HG03442 (cell line): ENCODE data around the gene CDKAL1.

Experiments used
- ATAC-seq: cut with Tn5 transposase; IDR thresholded peaks from one replicate; pipeline ENCODE4 v1.9.1; 2021; ENCODE audit warnings: mild to moderate bottlenecking, moderate library complexity; ENCODE audit not compliant: unreplicated experiment

CDKAL1 gene

GRCh38 chr6:21262504-21262903 lies 728.2 kb downstream of the CDKAL1 start:
- no peak for ATAC-seq

- peak; percentile 93 for ATAC-seq
These were observed 729.5 kb downstream of the CDKAL1 start for GRCh38 chr6:21263531-21264287.

- ATAC-seq = peak; percentile 12
These were observed 730.2 kb downstream of the CDKAL1 start for GRCh38 chr6:21264288-21265033.

- ATAC-seq = no peak
These were observed 730.9 kb downstream of the CDKAL1 start for GRCh38 chr6:21265034-21265729.

GRCh38 chr6:21265730-21266044 lies 731.4 kb downstream of the CDKAL1 start:
- no peak for ATAC-seq

- no peak for ATAC-seq
These were observed 736.5 kb downstream of the CDKAL1 start for GRCh38 chr6:21270636-21271201.

GRCh38 chr6:21271428-21272155 lies 737.3 kb downstream of the CDKAL1 start:
- no peak for ATAC-seq

- no peak for ATAC-seq
These were observed 739.2 kb downstream of the CDKAL1 start for GRCh38 chr6:21273451-21273850.

- ATAC-seq = no peak
These were observed 740.6 kb downstream of the CDKAL1 start for GRCh38 chr6:21274851-21275250.

GRCh38 chr6:21277601-21278374 lies 743.5 kb downstream of the CDKAL1 start:
- ATAC-seq = no peak

- no peak for ATAC-seq
These were observed 744.1 kb downstream of the CDKAL1 start for GRCh38 chr6:21278375-21278745.

- no peak for ATAC-seq
These were observed 745.4 kb downstream of the CDKAL1 start for GRCh38 chr6:21279619-21280018.

GRCh38 chr6:21281366-21281765 lies 747.1 kb downstream of the CDKAL1 start:
- no peak for ATAC-seq
